HG02970 (cell line): ENCODE data around the gene PBX1.

Experiments
- ATAC-seq: cut with Tn5 transposase; IDR thresholded peaks from one replicate; pipeline ENCODE4 v1.9.1; 2021; ENCODE audit warnings: mild to moderate bottlenecking, moderate library complexity, moderate number of reproducible peaks; ENCODE audit not compliant: unreplicated experiment, low FRiP score

The PBX1 gene

DNA sequence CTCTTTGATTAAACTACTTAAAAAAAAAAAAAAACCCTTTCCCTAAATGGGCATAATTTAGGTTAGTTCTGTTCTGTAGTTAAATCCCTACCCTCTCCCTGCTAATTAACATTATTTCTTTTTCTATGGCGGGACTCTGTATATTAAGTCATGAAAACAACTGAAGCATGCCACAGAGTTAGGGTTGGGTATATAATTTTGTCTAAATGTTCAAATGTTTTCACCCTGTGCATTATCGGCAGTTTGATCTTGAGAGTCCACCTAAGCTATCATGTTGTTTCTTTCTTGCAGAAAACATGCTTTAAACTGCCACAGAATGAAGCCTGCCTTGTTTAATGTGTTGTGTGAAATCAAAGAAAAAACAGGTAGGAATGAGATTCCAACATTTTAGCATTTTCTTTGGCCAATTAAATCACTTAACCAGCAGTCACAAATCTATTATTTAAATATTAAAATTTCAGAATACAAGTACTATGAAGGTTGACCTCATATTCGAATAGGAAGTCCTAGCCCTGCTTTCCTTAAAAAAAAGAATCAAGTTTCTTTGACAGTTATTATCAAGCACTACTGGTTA, 4.0 kb downstream of the PBX1 start:
- no peak for ATAC-seq

DNA sequence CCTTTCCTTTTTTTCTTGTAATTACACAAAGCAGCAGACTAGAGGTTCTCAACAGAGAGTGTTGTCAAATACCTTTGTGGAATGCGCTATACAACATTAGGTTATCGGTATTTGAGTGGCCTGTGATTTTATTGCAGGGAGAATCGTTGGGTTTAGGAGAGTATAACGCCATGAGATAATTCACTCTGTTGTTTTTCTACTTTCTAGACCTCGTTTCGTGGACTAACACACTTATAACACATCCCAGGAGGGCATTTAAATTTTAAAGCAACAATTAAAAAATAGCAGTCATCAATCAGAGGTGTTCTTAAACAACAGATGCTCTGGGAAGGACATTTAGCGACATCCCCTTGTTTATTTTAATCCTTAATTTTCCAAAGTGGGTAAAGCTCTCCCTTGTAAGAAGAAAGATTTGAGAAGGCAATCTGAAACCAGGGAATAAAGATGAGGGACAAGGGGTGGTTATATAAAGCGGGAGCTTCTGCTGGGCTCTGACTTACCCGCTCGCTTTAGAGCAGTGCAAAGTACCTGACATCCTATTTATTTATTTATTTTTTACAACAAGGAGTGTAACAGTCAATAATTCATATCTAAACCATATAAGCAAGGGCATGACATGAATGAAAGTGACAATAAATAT, 4.9 kb downstream of the PBX1 start:
- ATAC-seq, result no peak

DNA sequence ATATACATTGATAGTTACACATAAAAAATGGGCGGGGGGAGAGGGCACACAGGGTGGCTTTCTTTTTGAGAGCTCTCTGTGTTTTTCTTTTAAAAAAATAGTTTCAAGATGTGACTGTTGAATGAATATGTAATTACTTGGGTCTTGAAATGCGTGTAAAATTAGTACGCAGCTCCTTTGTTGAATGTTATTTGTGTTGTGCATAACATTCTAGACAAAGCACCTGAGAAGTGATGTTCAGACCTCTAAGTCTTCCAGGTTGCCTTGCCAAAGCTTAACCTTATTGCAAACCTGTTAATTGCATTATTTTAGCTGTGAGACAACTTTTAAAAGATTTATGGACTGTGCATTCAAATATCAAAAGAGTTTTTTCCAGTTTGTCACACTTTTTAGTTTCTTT, 5.4 kb downstream of the PBX1 start:
- ATAC-seq, result no peak

DNA sequence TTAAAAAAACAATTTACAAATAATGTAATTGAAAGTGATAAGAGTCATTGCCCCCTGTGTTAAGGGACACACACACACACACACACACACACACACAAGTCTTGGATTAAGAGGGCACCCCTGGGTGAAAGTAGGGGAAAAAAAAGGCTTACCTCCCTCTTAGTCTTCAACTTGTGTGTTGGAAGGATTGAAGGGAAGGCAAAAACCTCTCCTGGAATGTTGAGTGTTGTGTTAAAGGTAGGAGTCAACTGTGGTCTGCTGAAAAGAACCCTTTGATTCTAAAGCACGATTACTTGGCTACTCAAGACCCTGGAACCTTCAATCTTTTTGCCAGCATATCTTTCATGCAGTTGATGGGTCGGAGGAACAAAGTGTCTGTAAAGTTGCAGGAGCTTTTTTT, 6.4 kb downstream of the PBX1 start:
- no peak for ATAC-seq

DNA sequence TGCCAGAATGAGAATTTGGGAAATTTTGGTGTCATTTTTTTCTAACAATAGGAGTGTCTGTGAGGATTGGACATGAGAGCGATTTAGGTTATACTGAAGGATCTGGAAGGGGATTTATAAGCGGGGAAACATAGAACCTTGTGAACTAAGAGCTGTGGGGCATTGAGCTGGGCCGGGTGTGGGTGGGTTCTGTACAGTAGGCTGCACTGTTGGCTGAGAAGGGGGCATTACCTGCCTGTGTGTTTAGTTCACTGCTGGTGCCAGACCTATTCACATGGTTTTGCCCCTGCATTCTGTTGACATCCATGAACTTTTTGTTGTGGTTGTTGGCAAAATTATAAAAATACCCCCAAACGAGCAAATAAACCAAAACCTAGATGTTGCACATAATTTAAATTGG, 8.8 kb downstream of the PBX1 start:
- no peak for ATAC-seq

DNA sequence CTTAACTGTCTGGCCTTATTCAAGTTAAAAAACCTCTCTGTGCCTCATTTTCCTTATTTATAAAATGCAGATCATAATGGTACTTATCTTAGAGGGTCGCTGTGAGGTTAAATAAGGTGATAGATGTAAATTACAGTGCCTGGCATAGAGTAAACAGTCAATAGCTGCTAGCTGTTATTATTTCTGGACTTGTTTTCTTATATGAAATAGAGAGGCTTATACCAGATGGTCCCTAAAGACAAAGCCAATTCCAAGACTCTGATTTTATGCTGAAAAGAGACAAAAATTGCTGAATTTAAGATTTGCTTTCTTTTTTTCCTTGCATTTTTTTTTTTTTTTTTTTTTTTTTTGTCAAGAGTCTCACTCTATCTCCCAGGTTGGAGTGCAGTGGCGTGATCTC, 10.3 kb downstream of the PBX1 start:
- no peak for ATAC-seq

DNA sequence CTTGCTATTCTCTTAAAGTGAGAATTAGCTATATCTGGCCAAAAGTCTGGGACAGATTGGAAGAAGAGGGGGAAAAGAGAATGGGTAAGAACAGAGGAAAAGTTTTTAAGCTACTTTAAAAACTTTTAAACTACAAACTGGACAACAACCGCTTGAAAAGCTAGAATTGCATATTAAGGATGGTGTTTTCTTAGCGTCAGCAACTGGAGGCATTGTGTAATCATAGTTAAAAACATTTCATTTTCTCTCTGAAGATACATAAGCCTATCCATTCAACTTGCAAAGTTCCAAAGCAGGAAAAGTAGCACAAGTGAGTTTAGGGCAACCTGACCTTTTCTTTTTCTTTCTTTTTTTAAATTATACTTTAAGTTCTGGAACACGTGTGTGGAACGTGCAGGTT, 10.9 kb downstream of the PBX1 start:
- ATAC-seq, result no peak

DNA sequence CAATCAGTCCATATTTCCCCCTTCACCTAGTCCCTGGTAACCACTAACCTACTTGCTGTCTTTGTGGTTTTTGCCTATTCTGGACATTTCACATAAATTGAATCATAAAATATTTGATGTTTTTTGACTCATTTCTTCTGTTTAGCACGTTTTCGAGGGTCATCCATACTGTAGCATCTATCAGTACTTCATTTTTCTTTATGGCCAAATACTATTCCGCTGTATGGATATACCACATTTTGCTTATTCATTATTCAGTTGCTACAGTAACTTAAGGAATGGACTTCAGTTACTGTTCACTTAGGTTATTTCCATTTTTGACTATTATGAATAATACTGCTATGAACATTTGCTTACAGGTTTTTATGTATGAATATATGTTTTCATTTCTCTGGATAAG, 12.3 kb downstream of the PBX1 start:
- ATAC-seq, result no peak

DNA sequence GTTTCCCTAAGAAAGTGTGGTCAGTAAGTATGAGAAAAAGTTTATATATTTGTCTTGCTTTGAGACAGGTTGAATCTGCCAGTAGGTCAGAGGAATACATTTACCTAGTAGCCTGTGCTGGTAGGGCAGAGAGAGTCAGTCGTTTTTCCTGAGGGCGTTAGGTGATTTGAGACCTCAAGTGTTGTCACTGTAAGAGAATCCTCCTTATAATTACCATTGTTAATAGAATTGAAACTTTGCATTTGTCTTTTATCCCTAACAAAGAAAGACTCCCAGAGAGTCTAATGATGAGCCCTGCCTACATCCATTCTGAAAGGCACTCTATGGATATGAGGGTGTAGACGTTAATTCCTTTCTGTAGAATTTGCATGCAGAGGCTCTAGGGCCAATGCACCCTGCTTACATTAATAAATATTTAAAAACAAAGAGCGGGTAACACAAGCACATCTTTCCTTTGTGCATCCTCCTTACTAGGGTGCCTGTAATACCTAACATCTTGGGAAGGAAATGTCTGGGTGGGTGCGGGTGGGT, 16.4 kb downstream of the PBX1 start:
- ATAC-seq, result no peak

DNA sequence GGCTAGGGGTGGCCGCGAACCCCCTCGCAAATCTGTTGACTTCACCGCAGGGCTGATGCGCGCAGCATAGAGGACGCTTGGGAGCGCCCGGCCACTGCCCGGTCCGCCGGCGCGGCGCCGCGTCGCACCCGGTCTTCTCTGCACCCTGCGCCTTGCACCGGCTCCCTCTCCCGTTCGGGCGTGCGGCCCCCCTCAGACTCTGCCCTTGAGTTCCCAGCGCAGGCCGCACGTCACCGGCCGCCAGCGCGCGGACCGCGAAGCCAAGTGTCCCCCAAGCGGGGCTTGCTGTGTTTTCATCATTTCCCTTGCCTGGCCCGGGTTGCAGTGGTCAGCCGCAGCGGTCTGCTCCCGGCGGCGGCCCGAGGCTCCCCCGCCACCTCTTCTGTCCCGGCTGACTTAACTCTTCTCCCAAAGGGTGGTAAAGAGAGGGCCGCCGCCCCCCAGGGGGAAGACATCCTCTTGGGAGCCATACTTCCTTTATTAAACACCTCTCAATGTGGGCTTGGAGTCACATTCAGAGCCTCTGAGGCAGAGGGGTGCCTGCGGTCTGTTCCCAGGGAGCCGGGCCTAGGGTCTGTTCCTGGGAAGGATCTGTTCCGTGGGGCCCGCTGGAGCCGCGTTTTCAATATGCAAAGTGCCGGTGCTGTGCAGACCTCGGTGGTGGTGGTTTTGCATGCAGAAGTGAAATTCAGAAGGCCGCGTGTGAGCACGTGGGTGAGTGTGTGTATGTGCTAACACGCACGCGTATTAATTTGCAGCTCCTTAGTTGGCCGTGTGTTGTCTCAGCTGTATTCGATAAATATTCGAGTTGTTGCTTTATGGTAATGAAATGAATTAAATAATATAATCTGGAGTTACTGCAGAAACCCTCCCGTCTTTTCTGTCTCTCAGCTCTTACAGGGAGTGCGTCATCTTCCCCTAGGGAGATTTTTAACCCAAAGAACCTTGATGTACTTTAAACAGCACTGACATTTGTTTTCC, 17.6 kb downstream of the PBX1 start:
- ATAC-seq, result no peak

DNA sequence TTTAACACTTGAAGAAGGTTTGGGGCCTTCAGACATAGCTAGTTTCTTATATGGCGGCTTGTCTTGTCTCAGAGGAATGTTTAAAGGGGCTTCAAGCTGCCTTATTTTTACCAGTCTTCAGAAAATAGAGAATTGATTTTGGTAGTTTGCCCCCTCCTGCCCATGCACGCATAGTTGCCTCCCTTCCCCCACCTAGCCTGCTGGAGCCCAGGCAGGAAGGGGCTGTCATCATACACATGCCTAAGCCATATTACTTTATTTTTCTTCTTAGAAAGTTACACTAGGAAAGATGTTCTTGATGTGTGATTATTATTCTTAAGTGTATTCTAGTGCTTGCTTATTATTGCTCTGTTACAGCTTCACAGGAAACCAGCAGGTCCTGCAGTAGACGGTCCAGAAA, 18.3 kb downstream of the PBX1 start:
- no peak for ATAC-seq

DNA sequence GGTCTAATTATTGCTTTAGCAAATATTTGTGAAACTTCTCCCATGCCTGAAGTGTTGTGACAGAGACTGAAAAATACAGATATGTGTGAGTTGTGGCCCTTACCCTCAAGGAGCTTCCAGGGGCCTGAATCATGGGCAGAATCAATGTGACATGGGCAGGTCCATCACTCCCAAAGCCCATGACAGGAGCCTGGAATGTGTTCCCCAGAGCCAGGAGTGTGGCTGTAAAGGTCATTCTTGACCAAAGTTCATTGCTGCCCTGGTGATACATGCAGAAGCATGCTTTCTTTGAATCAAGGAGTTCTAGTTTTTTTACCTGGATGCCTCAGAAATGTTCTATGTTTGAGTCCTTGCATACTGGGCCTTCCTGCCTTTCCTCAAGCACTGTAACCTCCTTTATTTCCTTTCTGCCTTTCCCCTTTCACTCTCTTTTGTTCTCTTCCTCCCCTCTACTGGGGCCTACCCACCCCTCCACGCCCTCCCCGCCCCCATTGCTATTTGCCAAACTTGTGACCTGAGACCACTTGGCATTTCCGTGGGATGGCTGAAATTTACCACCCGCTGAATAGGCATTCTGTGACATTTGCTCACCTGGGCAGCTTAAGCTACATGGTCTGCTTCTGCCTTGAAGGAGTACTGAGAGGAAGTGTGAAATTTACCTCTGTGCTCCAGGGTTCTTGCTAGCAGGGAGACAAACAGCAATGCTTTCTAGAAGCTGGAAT, 19.7 kb downstream of the PBX1 start:
- ATAC-seq, result no peak

DNA sequence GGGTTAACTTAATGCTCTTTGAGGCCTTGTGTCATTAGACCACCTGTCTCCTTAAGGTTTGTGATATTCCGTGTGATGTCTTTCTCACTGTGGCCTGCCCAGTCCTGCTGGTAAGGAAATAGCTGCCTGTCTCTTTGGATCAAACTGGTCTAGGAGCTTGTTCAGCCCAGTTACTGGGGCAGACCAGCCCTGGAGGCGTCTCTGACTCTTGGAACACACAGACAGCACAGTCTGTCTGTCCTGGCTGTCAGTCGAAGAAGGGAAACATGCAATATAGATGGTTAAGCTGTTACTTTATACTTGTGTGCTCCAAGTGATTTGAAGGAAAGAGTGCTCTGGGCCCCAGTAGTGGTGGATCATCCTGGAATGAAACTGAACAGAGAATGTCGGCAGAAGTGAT, 20.4 kb downstream of the PBX1 start:
- no peak for ATAC-seq

DNA sequence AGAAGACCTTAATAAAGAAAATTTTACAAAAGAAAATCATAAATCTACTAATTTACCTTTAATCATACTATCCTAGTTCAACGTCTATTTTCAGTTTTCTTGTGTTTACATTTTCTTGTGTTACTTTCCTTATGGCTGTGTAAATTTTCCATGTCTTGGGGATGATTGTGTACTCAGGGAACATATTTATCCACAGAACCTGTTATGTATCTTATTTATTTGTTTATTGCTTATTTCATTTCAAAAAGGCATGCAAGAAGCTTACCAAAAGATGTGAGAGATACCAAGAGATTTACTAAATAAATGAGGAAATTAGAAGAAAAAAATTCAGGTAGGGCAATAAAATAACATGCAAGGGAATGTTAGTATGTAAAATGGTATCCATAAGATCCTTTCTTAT, 22.8 kb downstream of the PBX1 start:
- no peak for ATAC-seq

DNA sequence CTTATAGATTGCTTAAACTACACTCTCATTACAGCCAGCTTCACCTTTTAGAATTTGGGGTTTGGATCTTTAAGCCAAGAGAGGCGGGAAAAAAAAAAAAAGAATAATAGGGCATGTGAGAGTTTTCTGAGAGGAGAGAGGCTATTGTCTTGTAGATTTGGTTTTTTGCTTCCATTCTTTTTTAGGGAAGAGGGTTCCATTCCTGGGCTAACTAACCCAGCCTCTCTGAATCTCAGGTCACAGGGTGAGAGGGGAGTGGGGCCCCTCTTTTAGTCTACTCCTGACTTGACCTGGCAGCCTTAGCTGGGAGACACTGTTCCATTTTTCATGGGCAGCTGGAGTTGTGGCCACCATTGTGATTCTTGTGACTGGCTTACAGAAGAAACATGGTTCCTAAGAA, 24.2 kb downstream of the PBX1 start:
- no peak for ATAC-seq

DNA sequence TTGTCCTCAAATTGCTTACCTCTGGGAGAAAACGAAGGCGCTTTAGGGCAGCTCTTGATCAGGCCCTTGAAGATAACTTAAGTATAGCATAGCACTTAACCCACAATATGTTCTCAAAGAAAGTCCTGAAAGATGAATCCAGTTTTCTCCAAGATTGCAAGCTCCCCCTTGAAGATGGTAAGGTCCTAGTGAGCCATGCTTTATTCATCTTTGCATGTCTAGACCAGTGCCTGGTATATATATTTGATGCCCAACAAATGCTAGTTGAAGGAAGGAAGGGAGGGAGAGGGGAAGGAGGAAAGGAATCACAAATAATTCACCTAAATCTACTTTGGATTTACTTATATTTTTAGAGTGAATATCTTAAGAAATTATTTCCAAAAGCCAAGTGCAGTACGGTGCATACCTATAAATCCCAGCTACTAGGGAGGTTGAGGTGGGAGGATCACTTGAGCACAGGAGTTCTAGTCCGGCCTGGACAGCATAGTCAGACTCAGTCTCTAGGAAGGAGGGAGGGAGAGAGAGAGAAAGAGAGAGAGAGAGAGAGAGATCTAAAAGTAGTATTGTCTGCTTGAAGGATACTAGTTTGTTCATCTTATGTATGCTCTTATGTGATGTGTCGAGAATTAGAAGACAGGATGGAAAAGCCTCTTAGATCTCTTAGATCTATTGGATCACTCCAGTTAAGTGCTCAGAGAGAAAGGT, 25.0 kb downstream of the PBX1 start:
- ATAC-seq, result no peak

DNA sequence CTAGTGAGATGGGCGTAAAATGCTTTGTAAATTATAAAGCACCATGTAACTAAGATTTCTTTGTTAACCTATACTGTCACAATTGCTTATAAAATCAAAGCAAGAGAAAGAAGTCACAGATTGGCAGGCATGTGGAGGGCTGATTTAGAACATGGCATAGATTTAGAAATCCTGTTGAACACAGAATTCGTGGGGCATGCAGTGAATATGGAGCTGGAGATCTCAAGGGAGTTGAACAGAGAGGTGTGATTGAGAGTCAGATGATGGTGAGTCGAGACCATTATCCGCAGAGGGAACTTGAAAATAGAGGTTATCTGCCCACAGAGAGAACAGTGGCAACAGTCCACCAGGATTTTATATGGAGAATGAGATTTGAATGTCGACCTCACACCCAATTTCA, 27.6 kb downstream of the PBX1 start:
- no peak for ATAC-seq

DNA sequence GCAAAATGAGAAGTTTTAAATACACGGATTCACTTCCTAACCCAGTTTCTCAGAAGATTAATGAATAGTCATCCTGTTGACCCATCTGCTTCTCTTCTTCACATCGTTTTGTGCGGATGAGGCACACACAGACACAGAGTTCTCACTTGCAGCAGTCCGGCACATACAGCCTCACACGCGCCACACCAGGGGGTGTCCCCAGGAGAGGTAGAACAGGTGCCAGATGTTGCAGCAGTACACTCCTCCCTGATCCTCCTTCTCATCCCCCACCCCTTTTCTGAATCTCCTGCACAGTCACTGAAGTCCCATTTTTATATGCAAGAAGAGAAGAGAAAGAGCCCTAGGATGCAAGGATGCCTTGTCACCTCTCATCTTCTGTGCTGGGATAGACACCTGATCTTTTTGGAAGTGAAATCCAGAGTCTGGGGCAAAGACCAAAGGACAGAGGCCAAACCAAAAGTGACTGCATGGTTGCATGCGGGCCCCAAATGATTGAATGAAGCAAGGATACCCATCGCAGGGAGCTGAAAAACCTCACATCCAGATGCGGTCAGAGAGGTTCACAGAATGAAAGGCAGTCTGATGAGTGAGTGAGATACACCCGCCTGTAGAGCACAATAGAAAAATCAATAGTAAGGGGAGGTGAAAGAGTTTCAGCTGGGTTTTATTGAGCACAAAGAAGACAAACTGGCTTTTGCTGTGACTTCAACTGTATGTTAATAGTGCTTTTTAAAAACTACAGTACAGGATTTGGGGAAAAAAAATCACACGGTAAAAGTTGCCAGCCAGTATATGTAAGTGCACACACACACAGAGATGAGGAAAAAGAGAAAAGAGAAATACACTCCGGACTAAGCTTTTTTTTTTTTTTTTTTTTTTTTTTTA, 28.9 kb downstream of the PBX1 start:
- no peak for ATAC-seq
